GM21360 (cell line): ENCODE measurements around the gene TOR4A.
A peak's percentile ranks its signal among the peaks of the same experiment; 100 is the strongest.
"Not testable (repeated sequence)": the region's sequence is repeated elsewhere in the genome, so short reads cannot be mapped to it uniquely, and the experiment has no call there.

Source experiments
- ATAC-seq: cut with Tn5 transposase; IDR thresholded peaks from one replicate; pipeline ENCODE4 v1.9.1; 2021; ENCODE audit warnings: mild to moderate bottlenecking, moderate library complexity; ENCODE audit not compliant: unreplicated experiment

TOR4A gene

DNA sequence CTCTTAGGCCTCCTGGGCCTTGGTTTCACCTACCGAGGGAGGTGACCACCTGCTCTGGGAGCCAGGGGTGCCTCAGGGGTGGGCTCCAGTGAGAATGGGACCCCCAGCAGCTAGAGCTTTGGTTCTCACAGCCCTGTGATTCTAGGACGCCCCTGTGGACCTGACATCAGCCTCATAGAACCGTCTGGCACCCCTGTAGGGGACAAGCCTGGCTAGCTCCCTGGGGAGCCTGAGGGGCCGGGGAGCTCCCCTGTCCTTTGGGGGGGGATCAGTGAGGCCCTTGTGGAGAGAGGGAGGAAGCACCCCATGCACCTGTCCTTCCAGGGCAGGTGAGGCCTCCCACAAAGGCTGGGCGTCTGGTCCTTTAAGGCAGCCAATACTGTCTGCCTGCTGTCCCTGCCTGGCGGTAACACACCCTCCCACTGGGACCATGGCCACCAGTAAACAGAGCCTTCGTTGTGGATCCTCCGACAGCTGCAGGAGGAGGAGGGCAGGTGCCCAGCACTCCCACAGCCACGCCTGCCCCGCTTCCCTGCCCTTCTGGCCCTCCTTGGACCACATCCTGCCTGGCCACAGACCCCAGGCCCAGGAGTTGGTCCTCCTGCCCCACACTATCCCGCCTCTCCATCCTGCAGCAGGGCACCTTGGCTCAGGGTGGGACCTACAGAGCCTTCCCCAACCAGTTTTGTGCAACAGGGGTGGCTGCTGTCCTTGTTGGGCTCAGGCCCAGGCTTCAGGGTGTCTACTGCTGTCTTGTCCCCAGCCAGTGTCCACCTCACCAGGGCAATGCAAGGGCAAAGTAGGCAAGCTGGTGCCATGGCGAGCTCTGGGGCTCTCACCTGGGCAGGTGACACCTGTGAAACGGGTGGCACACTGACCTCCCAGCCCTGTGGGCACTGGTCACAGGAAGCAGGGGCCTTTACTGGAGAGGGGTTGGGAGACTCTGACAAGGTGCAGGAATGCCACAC is 39.5 kb upstream of the TOR4A start:
- ATAC-seq: no peak

DNA sequence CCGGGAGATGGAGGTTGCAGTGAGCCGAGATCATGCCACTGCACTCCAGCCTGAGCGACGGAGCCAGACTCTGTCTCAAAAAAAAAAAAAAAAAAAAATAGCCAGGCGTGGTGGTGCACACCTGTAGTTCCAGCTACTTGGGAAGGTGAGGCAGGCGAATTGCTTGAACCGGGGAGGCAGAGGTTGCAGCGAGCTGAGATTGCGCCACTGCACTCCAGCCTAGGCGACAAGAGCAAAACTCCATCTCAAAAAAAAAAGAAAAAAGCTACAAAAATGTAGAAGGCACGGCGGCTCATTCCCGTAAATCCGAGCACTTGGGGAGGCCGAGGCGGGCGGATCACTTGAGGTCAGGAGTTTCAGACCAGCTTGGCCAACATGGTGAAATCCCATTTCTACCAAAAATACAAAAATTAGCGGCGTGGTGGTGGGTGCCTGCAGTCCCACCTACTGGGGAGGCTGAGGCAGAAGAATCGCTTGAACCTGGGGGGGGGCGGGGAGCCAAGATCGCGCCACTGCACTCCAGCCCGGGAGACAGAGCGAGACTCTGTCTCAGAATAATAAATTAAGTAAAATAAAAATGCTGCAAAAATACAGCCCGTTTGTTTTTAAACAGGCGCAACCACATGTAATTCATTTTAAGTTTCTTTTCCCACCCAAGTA is 37.9 kb upstream of the TOR4A start:
- ATAC-seq: not testable (repeated sequence)

GRCh38 chr9:137240318-137240840 is 37.1 kb upstream of the TOR4A start:
- peak; percentile 19 for ATAC-seq

DNA sequence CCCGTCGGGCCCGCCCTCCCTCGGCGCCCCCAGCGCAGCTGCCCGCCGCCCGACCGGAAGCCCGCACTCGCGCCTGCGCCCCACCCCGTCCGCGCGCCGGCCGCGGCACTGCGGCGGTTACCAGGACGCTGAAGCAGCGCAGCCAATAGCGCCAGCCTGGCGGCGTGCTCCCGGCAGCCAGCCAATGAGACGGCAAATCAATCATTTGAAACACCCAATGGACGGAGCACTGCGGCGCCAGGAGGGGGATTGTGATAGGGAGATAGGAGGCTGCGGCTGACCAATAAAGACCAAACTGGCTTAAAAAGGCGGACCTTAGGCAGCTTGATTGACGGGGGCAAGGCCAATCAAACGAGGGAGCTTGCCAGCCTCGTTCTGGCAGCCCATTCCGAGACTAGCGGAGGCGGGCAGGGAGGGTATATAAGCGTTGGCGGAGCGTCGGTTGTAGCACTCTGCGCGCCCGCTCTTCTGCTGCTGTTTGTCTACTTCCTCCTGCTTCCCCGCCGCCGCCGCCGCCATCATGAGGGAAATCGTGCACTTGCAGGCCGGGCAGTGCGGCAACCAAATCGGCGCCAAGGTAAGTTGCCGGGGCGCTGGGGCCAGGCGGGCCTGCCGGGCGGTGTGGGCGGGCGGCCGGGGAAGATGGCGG is 36.6 kb upstream of the TOR4A start, which contains the start of gene TUBB4B:
TUBB4B (plus strand) TSS at position 447 of the 649 bp plus-strand sequence; CDS start at position 521, 74 bp downstream.
- ATAC-seq: peak; percentile 71

DNA sequence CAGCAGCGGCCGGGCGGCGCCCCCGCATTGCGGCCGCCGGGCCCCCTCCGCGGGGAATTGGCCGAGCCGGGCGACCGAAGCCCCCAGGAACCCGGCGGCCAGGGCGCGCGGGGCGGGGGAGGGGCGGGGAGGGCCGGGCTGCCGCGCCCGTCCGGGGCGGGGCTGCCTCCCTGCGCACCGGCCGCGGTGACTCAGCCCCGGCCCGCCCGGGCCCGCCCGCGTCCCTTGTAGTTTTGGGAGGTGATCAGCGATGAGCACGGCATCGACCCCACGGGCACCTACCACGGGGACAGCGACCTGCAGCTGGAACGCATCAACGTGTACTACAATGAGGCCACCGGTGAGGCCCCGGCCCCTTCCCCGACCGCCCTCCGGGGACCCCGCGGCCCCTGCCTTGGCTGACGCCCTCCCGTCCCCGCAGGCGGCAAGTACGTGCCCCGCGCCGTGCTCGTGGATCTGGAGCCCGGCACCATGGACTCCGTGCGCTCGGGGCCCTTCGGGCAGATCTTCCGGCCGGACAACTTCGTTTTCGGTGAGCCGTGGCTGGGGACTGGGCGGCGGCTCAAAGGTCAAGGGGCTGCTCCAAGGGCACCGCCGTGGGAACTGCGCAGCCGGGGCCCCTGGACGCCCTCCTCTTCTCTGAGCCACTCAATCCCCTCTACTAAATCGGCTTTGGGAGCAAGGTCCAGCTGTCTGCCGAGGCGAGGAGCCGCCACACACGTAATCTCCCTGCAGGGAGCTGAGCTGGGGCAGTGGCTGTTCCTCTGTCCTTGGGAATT is 35.8 kb upstream of the TOR4A start:
- ATAC-seq: peak; percentile 1

DNA sequence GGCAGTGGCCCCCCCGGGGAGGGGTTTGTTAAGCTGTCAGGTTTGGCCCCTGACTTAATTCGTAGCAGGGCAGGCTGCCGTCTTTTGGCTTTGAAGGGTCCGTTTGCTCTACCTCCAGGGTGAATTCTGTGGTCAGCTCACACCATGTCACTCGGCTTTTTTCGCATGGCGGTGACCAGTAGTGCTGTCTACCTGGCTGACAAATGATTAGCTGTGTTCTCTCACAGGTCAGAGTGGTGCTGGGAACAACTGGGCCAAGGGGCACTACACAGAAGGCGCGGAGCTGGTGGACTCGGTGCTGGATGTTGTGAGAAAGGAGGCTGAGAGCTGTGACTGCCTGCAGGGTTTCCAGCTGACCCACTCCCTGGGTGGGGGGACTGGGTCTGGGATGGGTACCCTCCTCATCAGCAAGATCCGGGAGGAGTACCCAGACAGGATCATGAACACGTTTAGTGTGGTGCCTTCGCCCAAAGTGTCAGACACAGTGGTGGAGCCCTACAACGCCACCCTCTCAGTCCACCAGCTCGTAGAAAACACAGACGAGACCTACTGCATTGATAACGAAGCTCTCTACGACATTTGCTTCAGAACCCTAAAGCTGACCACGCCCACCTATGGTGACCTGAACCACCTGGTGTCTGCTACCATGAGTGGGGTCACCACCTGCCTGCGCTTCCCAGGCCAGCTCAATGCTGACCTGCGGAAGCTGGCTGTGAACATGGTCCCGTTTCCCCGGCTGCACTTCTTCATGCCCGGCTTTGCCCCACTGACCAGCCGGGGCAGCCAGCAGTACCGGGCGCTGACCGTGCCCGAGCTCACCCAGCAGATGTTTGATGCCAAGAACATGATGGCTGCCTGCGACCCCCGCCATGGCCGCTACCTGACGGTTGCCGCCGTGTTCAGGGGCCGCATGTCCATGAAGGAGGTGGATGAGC is 35.0 kb upstream of the TOR4A start:
- ATAC-seq: no peak

DNA sequence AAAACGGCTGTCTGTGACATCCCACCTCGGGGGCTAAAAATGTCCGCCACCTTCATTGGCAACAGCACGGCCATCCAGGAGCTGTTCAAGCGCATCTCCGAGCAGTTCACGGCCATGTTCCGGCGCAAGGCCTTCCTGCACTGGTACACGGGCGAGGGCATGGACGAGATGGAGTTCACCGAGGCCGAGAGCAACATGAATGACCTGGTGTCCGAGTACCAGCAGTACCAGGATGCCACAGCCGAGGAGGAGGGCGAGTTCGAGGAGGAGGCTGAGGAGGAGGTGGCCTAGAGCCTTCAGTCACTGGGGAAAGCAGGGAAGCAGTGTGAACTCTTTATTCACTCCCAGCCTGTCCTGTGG is 34.3 kb upstream of the TOR4A start:
- not testable (repeated sequence) for ATAC-seq

- ATAC-seq: no peak
Observed at GRCh38 chr9:137243626-137244485, 33.7 kb upstream of the TOR4A start.

- ATAC-seq: no peak
Observed at GRCh38 chr9:137244486-137245449, 32.8 kb upstream of the TOR4A start.

- no peak for ATAC-seq
Observed at GRCh38 chr9:137245450-137246421, 31.8 kb upstream of the TOR4A start.

DNA sequence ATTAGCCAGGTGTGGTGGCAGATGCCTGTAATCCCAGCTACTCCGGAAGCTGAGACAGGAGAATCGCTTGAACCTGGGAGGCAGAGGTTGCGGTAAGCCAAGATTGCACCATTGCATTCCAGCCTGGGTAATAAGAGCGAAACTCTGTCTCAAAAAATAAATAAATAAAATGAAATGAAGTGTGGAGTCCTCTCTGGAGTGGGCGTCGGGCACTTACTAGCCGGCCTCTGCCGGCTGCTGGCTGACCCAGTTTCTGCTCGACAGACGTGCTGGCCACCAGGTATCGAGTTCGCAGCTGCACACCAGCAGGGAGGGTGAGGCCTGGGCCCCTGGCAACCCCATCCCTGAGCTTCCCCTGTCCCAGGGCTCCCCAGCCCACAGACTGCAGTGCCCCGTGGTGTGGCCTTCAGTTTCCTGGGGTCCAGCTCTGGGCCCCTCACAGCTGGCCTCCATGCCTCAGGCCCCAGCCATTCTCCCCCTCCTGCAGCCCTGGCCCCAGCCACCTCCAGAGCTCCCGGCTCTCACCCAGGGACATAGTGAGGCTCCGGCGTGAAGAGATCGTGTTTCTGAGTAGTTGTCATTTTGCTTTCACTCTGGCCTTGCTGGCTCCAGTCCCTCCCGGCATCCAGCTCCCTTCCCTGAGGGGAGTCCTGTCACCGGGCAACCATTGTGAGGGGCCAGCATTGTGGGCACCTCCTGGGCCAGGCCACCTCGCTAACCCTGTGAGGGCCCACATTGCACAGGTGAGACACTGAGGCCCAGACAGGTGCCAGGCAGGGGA is 30.2 kb upstream of the TOR4A start:
- no peak for ATAC-seq

DNA sequence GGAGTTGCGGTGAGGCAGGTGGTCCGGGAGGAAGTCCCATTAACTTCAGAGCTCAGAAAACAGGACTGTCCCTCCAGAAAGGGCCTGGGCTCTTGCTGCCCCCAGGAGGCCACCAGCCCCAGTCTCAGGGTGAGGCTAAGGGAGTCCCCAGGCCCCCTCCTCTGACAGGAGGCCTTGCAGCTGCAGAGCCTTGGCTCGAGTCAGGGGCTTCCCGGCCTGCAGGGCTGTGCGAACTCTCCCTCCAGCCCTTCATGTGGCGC is 29.7 kb upstream of the TOR4A start:
- no peak for ATAC-seq

DNA sequence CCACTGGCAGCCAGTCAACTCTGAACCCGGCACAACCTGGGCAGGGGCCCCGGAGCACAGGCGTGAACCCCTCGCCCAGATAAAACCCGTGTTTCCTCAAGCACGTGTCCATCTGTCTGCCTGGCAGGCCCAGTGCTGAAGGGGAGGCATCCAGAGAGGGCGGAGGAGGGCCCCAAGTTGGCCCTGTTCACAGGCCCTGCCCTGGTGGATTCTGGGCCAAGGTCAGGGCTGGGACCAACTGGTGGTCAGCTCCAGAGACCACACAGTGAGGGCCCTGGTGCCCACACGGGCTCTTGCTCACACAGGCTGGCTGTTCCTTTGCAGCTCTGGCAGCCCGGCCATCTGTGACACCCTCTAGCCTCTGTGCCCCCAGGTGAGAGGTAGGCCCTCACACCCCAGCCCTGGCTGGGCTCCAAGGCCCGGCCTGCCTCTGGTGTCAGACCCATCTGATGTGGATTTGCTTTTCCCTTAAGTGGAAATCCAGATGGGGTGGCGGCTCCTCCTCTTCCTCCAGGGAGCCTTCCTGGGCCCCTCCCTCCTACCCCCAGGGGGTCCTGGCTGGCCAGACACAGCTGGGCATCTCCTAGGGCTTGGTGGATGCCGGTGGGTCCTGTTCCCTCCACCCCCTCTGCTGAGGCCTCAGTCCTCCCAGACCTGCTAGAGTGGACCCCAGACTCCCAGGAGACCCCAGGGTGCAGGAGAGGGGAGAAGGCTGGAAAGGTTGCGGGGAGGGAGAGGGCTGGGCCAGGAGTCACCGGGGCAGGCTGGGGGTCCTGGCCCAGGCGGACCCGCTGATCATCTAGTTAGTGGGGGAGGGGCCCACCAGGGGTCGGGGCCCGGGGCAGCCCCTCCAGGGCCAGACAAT is 27.0 kb upstream of the TOR4A start:
- ATAC-seq: no peak

DNA sequence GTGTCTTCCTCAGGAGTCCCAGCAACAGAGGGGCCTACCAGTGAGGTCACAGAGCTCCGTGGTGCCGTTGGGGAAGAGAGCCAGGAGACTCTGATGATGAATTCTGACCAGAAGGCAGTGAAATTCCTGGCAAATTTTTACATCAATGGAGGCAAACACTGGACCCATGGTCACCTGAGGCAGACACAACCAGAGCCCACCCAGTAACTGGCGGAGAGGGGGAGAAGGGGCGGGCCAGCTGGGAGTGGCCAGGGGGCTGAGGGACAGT is 26.4 kb upstream of the TOR4A start, which contains the start of gene STPG3:
STPG3 (plus strand) TSS at position 93 of the 268 bp plus-strand sequence; CDS start at position 94, 1 bp downstream.
- no peak for ATAC-seq
